ENCODE measurements around the gene C11orf86.
A peak's percentile ranks its signal among the peaks of the same experiment; 100 is the strongest.
"Not testable (repeated sequence)": the region's sequence is repeated elsewhere in the genome, so short reads cannot be mapped to it uniquely, and the experiment has no call there.

C11orf86 gene

DNA sequence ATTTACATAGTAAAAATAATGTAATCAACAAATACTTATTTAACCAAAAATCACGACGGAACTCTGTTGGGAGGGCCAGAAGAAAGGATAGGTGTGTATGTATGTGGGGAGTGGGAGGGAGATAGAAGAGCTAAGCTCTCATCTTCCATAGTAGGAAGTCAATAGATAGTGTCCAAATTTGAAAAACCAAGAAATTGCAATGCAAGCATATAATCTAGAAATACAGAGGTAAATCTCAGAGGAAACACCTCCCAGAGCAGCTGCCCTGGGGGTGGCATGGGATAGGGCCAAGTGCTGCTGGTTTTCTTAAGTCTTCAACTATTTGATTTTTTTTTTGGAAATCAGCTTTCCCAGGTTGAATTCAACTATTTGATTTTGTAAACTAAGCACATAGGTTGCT lies 16.9 kb downstream of the C11orf86 start:
- DNase-seq (ENCODE audit: low read depth): no peak

DNA sequence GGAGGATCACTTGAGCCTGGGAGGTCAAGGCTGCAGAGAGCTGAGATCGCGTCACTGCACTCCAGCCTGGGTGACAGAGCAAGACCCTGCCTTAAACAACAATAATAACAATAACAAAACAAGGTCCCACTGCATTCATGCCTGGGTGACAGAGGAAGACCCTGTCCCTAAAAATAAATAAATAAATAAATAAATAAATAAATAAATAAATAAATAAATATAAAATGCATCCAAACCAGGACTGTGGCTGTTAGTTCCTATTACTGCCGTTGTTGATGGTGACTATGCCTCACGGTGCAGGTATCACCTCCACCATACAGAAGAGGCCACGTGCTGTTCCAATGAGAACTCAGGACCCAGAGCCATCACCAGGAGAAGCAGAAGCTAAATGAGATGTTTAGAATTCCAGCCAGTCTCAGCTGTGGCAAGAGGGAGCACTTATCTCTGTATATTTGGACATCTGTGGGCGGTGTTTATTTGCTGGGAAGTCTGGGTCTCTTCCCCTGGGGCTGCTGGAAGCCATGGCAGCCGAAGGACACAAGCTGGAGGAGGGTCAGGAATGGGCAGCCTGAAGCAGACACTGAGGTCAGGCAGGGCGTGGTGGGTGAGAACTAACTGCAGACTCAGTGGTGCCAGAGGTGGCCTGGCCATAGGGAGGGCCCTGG lies 21.6 kb downstream of the C11orf86 start:
- no peak for DNase-seq (ENCODE audit: low read depth)

GRCh38 chr11:66999555-66999954 lies 24.5 kb downstream of the C11orf86 start:
- no peak for DNase-seq (ENCODE audit: low read depth)

DNA sequence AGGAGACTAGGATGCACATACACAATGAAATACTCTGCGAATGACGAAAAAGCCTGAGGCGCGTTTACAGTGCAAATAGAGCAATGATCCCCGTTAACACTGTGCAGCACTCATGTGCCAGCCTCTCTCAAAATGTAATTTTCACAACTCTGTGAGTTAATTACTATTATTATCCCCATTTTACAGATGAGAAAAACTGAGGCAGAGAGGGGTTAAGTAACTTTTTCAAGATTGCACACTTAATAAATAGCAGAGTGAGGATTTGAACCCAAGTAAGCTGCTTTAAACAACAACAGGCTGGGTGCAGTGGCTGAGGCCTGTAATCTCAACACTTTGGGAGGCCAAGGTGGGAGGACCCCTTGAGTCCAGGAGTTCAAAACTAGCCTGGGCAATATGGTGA lies 26.2 kb downstream of the C11orf86 start:
- DNase-seq (ENCODE audit: low read depth): no peak

DNA sequence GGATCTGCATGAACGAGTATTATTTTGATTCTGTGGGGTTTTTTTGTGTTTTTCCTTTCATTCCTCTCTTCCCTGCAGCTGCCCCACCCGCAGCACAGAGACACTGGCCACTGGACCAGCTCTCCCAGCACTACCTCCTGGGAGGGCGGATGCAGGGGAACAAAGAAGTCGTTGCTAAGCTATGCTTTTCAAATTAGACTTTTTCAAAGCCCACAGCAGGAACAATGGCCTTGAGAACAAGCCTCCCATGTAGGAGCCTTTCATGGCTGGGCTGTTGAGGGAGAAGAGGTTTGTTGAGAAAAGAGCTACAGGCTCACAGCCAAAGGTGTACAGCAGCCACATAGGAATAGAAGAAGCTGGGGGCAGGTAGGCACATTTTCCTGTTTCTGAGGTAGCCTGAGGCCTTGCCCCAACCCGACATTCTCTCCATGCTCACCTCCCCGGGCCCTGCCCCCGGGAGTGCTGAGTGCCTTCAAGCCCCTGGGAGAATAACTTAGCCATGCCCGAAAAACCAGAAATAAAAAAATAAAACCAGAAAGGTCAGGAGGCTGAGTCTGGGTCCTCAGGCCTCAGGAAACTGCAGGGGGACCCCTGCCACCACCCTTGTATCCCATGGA lies 27.3 kb downstream of the C11orf86 start:
- DNase-seq (ENCODE audit: low read depth): no peak

- no peak for DNase-seq (ENCODE audit: low read depth)
These were observed 27.9 kb downstream of the C11orf86 start for GRCh38 chr11:67002921-67003411.

- DNase-seq (ENCODE audit: low read depth): not testable (repeated sequence)
These were observed 30.1 kb downstream of the C11orf86 start for GRCh38 chr11:67005200-67005599.

- no peak for DNase-seq (ENCODE audit: low read depth)
These were observed 31.2 kb downstream of the C11orf86 start for GRCh38 chr11:67006029-67006884.

DNA sequence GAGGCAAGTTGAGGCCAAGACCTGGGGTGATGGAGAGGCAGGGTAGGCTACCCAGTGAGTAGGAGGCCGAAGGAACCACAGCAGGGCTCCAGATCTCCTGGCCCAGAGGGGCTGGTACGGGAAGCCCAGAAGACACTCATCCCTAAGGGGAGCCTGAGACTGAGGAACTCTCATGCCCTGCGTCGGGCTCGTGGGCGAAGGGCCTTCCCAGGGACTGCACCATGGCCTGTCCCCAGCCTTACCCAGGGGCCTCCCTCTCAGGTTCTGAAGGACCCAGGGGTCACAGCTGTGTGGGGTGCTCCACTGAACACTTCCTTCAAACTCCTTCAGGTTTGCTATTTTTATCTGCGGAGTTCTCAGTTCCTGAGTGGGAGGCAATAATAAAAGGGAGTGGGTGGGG lies 32.0 kb downstream of the C11orf86 start:
- DNase-seq (ENCODE audit: low read depth): no peak

- DNase-seq (ENCODE audit: low read depth): no peak
These were observed 35.3 kb downstream of the C11orf86 start for GRCh38 chr11:67010296-67010905.

DNA sequence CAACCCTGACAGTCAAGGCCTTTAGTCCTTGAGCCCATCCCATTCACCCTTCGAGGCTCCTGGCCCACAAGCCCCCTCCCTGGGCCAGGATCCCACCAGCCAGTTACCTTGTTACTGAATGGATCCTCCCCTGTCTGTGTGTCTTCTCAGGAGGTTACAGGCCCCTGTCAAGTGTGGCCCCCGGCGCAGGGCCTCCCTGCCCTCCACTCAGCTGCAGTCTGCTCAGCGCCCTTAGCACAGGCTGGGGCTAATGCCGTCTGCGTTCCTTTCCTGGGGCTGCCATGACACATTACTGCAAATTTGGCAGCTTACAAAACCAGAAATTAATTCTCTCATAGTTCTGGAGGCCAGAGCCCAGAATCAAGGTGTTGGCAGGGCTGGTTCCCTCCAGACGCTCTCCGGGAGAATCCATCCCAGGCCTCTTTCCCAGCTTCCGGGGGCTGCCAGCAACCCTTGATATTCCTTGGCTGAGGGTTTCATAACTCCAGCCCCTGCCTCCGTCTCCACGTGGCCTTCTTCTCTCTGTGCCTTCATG lies 38.5 kb downstream of the C11orf86 start:
- no peak for DNase-seq (ENCODE audit: low read depth)

- DNase-seq (ENCODE audit: low read depth): no peak
These were observed 39.2 kb downstream of the C11orf86 start for GRCh38 chr11:67014343-67014742.

- no peak for DNase-seq (ENCODE audit: low read depth)
These were observed 39.9 kb downstream of the C11orf86 start for GRCh38 chr11:67015048-67015447.

- no peak for DNase-seq (ENCODE audit: low read depth)
These were observed 41.4 kb downstream of the C11orf86 start for GRCh38 chr11:67016550-67016949.

DNA sequence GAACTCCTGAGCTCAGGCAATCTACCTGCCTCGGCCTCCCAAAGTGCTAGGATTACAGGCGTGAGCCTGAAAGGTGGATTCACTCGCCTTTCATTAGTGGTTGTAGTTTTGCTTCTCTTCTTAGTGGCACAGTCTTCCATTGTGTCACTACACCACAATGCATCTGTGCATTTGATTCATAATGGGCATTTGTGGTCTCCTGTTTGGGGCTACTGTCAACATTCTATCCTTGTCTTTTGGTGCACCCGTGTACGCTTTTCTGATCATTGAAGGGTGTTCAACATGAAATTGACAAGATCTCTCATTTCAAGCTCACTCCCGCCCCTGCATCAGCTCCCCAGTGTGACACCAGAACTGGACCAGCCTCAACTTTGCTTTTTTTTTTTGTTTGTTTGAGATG lies 45.8 kb downstream of the C11orf86 start:
- no peak for DNase-seq (ENCODE audit: low read depth)

DNA sequence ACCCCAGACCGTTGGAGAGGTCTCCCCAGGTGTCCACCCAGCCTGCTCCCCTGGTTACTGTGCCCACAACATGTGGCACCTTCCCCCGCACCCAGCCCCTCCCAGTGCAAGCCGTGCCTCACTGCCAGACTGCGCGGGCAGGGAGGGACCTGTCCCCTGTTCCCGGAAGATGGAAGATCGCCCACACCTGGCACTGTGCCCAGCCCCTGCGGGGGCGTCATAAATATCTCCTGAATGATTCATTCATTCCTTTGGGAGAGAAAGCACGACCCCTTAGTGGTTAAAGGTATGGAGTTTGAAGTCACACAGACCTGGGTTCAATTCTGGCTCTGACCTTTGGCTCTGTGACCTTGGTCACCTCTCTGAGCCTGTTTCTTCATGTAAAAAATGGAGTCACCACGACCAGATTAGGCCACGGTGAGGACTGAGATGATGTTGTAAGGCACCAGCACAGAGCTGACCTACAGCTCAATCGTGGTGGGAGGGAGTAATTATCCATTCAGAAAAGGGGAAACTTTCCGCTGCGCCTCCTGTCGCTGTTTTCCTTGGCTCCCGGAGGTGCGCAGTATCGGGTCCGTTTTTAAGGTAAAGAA lies 47.3 kb downstream of the C11orf86 start:
- DNase-seq (ENCODE audit: low read depth): no peak

DNA sequence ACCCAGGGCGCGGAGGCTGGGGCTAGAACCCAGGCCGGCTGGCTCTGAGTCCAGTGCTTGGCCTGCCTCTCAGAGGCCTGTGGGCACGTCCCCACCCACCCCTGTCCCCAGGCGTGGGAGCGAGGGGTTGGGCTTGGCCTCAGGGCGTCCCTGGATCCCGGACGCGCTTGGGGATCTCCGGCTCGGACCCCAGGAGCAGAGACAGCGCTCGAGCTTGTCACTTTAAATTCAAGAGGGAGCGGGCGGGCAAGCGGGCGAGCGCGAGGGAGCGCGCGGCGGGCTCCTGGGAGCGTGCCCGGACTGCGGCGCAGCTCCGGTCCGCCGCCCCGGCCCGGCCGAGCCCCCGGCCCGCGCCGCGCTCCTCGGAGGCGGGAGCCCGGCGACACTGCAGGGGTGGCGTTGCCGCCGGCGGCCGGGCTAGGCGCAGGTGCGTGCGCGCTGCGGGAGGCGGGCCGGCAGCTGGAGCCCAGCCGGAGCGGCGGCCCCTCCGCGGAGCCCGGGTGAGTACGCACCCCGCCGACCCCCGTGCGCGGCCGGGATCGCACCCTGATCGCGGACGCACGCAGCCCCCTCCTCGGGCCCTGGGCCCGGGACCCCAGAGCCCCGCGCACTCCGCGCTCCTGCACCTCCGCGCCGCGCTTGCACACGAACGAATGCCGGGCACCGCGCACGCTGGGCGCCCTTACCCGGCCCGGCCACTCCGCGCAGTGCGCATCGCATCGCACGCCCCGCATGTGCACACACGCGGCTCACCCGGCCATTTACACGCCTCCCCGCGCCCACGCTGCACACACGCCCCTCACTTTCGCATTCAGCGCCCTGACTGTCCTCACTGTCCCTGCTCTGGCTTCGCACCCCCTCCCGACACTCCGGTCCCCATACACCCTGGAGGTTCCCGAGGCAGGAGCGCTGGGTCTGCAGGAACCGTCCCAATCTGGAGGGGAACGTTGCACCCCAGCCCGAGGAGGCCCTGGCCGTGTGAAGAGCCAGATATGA lies 48.2 kb downstream of the C11orf86 start, which contains the start of gene SYT12:
SYT12 (plus strand) TSS at position 174 of the 996 bp plus-strand sequence. CDS start 7,011 bp downstream, outside the sequence.
- no peak for DNase-seq (ENCODE audit: low read depth)

DNA sequence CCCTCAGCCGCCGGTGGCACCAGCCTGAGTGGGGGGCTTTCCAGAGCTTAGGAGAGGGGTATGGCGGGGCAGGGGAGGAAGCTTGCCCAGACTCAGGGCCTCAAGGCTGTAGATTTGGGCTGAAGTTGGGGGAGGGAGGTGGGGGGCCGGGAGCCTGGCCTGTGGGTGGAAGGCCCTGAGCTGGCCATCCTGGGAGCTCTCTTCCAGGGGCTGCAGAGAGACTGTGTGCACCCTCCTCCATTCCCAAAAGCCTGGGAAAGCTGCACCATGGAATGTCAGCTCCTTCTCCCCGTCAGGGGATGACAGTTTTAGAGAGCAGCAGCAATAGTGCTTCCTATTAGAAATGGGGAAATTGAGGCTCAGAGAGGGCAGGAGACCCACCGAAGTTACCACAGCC lies 48.9 kb downstream of the C11orf86 start:
- DNase-seq (ENCODE audit: low read depth): no peak

GRCh38 chr11:67024410-67024809 lies 49.3 kb downstream of the C11orf86 start:
- peak; percentile 20 for DNase-seq (ENCODE audit: low read depth)

- no peak for DNase-seq (ENCODE audit: low read depth)
These were observed 49.9 kb downstream of the C11orf86 start for GRCh38 chr11:67024966-67025365.
